HepG2 (cell line): ENCODE data around the gene AGTRAP.
A peak's percentile ranks its signal among the peaks of the same experiment; 100 is the strongest.

Experiments
- BCLAF1 ChIP-seq: fragments of 450-650 bp; IDR thresholded peaks from 2 replicates; pipeline ENCODE4 v1.6.1; 2017; ENCODE audit warnings: mild to moderate bottlenecking
- CHCHD3 ChIP-seq: sonication (generic); formaldehyde crosslinking; IDR thresholded peaks from 2 replicates; pipeline ENCODE4 v1.8.0; 2022; ENCODE audit warnings: mild to moderate bottlenecking, missing genetic modification reagents, moderate library complexity
- CTCF ChIP-seq: sonication (generic); formaldehyde crosslinking; IDR thresholded peaks from 2 replicates; pipeline ENCODE4 v1.5.0; 2020; ENCODE audit warnings: mild to moderate bottlenecking, missing genetic modification reagents, moderate library complexity
- ELF4 ChIP-seq: sonication (generic); formaldehyde crosslinking; IDR thresholded peaks from 2 replicates; pipeline ENCODE4 v1.5.0; 2020; ENCODE audit warnings: missing genetic modification reagents, mild to moderate bottlenecking, moderate library complexity, borderline replicate concordance
- GABPA ChIP-seq, 2 experiments: IDR thresholded peaks; 2 replicates each; pipeline ENCODE4 v1.6.1; 2011 to 2016; ENCODE audit warnings: low read depth in 2 of 2, low read length in 1 of 2, missing biosample characterization in 1 of 2, missing genetic modification characterization in 1 of 2
- JUN ChIP-seq: sonication (generic); formaldehyde crosslinking; IDR thresholded peaks from 2 replicates; pipeline ENCODE4 v1.4.0; 2020; ENCODE audit warnings: mild to moderate bottlenecking, missing genetic modification reagents
- POLR2AphosphoS2 ChIP-seq: IDR thresholded peaks from 2 replicates; pipeline ENCODE4 v1.6.1; 2011; ENCODE audit warnings: low read depth, low read length, improper control_type of control experiment
- RAD51 ChIP-seq: fragments of 450-650 bp; IDR thresholded peaks from 2 replicates; pipeline ENCODE4 v1.6.1; 2016; ENCODE audit warnings: borderline replicate concordance
- RNF2 ChIP-seq: fragments of 450-650 bp; conservative IDR thresholded peaks from 2 replicates; pipeline ENCODE4 v1.6.1; 2016; ENCODE audit warnings: low read depth
- TSC22D2 ChIP-seq: sonication (generic); formaldehyde crosslinking; IDR thresholded peaks from 2 replicates; pipeline ENCODE4 v1.5.1; 2020; ENCODE audit warnings: missing genetic modification reagents, mild to moderate bottlenecking, borderline replicate concordance
- ZNF335 ChIP-seq: sonication (generic); formaldehyde crosslinking; IDR thresholded peaks from 2 replicates; pipeline ENCODE4 v1.4.0; 2020; ENCODE audit warnings: missing genetic modification reagents

GRCh38 chr1:11784993-11785769 lies 49.2 kb downstream of the AGTRAP start:
- no peak for TF ChIP-seq JUN
- no peak for TF ChIP-seq GABPA (IDR thresholded peaks at IDR 0.05; ENCODE audit: low read depth, low read length)
- no peak for TF ChIP-seq GABPA (CRISPR knock-in tag; IDR thresholded peaks at IDR 0.05; ENCODE audit: low read depth)
- TF ChIP-seq TSC22D2 (CRISPR knock-in tag) = no peak
- TF ChIP-seq ELF4 (CRISPR knock-in tag) = no peak
- no peak for TF ChIP-seq RAD51
- TF ChIP-seq ZNF335 (CRISPR knock-in tag) = no peak
- TF ChIP-seq BCLAF1 = no peak
- TF ChIP-seq RNF2 = no peak
- TF ChIP-seq CTCF (CRISPR knock-in tag) = peak; percentile 98
- no peak for TF ChIP-seq CHCHD3 (CRISPR knock-in tag)
- no peak for TF ChIP-seq POLR2AphosphoS2
